Fibroblast of mammary gland (primary cell): Measurements from ENCODE around the gene SELP.
A peak's percentile ranks its signal among the peaks of the same experiment; 100 is the strongest.

Source experiments
- DNase-seq: peaks from one replicate; pipeline ENCODE4 v3.0.0-alpha.2; 2010; ENCODE audit warnings: low read depth
- H3K4me3 ChIP-seq: 2 replicates; pipeline ENCODE4 v1.5.1; 2011; ENCODE audit warnings: low read depth, mild to moderate bottlenecking, low read length, moderate library complexity; ENCODE audit not compliant: control insufficient read depth
- CTCF ChIP-seq: conservative IDR thresholded peaks from 2 replicates; pipeline ENCODE4 v1.5.1; 2011; ENCODE audit warnings: low read depth, low read length, inconsistent platforms; ENCODE audit not compliant: control insufficient read depth, insufficient read depth

SELP gene

GRCh38 chr1:169568497-169568896 is 61.4 kb downstream of the SELP start:
- DNase-seq: no peak
- no peak overlapping the region for H3K4me3 ChIP-seq
- no peak for TF ChIP-seq CTCF

GRCh38 chr1:169565335-169566271 is 64.3 kb downstream of the SELP start:
- no peak for TF ChIP-seq CTCF
- DNase-seq: no peak
- H3K4me3 ChIP-seq: no peak overlapping the region

- no peak overlapping the region for H3K4me3 ChIP-seq
- no peak for DNase-seq
- TF ChIP-seq CTCF: no peak
Observed at GRCh38 chr1:169563650-169564049, 66.3 kb downstream of the SELP start.

- H3K4me3 ChIP-seq: no peak overlapping the region
- no peak for TF ChIP-seq CTCF
- DNase-seq: no peak
Observed at GRCh38 chr1:169563019-169563615, 66.8 kb downstream of the SELP start.

- no peak for DNase-seq
- TF ChIP-seq CTCF: no peak
- H3K4me3 ChIP-seq: no peak overlapping the region
Observed at GRCh38 chr1:169561692-169562091, 68.2 kb downstream of the SELP start.

GRCh38 chr1:169557131-169557530 is 72.8 kb downstream of the SELP start:
- DNase-seq: no peak
- no peak for TF ChIP-seq CTCF
- no peak overlapping the region for H3K4me3 ChIP-seq

- TF ChIP-seq CTCF: peak; percentile 57
- H3K4me3 ChIP-seq: no peak overlapping the region
- DNase-seq: peak; percentile 57
Observed at GRCh38 chr1:169550294-169550693, 79.6 kb downstream of the SELP start.
